GM18907 (cell line): ENCODE measurements around the gene PDAP1.
"Not testable (repeated sequence)": the region's sequence is repeated elsewhere in the genome, so short reads cannot be mapped to it uniquely, and the experiment has no call there.

Source experiments
- ATAC-seq: cut with Tn5 transposase; IDR thresholded peaks from one replicate; pipeline ENCODE4 v1.9.1; 2021; ENCODE audit warnings: mild to moderate bottlenecking, moderate library complexity; ENCODE audit not compliant: unreplicated experiment

PDAP1 gene

DNA sequence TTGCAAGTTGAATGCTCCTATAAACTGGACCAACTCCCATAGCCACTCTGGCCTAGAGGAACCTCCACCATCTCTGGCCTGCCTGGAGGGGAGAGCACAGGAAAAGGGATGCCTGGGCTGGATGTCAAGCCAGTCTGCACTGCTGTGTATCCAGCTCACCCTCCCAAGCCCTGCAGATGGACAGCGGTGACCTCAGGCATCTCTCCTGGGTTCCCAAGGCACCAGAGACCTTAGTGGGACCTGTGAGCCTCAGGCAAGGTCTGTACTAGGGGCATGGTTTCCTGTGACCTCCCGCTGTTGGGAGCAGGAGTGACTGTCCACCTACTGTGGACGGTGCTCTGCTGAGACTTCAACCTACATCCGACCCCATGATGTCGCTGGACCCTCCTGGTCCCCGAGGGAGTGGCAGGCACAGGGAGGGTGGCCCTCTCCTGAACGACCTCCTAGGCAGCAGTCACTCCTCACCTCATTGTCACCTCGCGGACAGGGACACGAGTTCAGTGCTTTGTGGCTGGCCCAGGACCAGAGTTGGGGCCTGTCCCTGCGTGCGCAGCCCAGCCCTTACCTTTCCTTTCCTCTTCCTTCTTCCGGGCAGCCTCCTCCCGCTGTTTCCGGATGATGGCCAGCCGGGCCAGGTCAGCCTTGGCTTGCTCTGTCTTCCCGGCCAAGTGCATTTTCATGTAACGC lies 11.0 kb downstream of the PDAP1 start:
- ATAC-seq, result no peak

DNA sequence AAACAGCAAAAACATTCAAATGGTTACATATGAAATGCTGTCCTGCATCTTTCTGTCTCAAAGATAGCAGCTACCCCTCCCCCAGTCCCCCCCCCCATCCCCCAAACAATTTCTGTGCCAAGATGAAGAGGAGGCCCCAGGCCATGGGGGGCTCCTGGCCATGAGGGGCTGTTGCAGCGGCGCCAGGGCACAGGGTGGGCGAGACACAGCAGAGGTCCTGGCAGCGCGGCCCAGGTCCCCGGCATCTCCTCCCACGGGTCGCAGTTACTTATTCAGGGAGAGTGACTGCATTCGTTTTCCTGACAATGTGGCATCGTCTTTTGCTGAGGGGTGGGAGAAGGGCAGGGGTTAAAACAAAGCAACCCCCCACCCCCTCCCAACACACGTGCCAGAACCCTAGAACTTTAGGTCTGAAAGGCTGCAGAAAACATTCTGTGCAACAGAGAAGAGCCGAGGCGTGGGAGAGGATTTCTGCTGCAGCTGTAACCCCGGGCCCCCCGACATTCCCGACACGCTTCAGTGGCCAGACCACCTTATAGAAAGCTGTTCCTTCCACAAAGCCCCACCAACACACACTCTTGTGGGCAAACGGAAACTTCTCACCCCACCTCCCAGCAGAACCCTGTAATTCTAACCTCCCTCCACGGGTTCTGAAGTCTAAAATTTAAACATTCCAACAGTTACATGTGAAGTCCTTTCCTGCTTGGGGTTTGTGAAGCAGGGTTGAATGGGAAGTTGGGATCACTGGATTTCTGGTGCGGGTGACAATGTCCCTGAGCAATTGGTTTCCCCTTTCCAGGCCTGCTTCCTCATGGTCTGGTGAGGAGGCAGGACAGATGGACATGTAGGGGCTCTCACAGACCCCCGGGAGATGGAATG lies 11.7 kb downstream of the PDAP1 start:
- no peak for ATAC-seq

DNA sequence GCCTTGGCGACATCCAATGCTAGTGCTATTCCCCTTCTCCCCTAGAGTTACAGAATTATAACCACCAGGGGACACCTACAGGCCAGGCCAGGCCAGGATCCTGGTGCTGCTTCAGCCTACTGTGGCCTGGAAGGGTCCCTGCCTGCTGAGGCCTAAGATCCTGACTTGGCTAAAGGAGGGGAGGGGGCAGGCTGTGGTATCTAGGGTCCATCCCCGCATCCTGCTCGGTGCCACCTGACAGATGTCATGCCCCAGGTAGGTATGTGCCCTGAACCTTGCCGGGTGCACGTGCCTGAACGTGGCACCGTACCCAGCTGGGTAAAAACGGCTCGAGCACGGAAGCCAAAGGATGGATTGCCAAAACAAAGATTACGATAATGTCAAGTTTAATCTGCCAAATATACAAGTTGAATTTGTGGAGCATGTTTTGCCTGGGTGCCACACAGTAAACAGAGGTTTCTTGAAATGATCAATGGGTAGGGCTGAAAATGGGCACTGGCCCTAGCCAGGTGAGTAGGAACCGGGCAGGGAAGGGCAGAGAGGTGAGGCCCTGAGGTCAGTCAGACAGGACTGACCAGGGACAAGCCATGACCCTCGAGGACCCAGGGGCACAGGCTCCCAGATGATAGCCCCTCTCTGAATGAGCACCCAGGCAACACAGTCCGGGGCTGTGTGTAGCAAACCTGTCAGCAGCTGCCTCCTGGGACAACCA lies 12.6 kb downstream of the PDAP1 start:
- ATAC-seq, result no peak

DNA sequence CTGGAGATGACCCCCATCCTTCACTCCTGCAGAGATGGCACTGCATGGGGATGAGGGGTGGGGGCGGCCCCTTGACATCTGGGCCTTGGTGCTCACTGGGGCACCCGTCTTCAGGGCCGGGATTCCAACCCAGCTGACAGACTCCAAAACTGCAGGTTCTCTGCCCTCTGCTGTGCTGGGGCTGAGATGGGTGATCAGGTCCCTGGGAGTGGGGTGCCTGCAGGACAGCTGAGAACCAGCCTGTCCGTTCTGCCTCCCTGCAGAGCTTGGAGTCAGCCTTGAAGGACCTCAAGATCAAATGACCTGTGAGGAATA lies 14.3 kb downstream of the PDAP1 start:
- ATAC-seq, result no peak

DNA sequence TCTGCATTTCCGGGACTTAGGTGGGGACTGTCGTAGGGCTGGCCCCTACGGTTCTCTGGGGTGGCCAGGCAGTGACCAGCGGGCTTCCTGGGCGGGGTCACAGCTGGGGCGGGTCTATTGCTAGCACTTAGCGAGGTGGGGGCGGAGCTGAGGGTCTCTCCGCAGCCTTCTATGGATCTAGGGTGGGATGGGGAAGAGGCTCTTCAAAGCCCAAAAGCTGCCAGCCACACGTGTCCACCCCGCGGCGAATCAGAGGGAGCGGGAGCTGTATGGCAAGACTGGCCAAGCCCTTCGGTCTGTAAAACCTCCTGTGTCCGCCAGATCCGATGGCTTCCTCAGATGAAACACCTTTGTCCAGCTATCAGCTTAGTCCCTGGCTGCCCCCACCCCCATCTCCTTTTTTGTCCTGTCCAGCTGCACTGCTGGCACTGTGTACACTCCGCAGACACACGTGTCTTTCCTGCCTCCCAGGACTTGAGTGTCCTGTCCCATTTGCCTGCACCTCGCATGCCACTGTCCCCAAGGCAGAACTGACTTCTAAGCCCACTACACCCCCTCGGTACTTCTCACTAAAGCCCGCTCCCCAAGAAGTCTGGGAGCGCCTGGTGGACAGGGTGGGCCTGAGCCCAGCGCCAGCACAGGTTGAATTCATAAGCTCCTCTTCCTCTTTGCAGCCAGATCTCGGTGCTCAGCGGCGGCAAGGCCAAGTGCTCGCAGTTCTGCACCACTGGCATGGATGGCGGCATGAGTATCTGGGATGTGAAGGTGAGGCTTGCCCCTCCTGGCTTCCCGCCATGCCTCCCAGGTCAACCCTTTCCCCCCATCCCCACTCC lies 14.8 kb downstream of the PDAP1 start:
- ATAC-seq, result no peak

DNA sequence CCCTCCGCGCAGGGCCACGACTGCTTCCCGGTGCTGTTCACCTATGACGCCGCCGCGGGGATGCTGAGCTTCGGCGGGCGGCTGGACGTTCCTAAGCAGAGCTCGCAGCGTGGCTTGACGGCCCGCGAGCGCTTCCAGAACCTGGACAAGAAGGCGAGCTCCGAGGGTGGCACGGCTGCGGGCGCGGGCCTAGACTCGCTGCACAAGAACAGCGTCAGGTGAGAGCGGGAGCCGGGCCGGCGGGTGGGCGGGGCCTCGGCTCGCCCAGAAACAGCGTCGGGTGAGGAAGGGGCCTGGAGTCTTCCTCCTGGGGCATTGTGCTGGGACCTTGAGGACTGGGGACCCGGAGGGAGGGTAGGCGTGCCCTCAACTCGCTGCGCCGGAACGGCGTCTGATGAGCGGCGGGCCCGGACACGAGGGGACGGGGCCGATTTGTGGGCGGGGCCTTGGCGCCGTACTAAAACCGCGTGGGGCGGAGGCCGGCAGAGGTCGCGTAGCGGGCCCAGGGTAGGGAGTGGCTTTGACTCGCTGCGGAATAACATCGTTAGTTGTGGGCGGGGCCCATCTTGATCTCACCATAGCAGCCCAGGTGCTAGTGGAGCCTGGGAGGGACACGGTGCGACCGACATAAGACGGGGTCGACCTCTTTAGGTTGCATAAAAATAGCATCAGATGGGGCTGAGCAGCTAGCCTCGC lies 15.6 kb downstream of the PDAP1 start:
- ATAC-seq, result no peak

DNA sequence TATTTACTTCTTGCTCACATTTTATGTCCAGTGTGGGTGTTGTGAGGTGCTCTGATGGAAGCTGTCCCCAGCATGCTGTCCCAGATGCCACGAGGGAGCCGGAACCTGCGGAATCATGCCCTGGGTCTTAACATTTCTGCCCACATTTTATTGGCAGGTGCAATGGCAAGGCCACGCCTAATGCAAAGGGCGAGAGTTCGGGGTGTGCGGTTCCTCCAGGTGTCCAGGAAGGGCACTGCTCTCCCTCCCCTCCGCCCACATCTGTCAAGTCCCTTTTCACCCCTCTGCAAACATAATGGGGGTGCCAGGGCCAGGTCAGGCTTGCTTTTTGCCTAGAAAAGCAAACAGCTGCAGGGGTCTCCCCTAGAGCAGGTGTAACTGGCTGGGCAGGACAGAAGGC lies 16.4 kb downstream of the PDAP1 start:
- ATAC-seq, result no peak

DNA sequence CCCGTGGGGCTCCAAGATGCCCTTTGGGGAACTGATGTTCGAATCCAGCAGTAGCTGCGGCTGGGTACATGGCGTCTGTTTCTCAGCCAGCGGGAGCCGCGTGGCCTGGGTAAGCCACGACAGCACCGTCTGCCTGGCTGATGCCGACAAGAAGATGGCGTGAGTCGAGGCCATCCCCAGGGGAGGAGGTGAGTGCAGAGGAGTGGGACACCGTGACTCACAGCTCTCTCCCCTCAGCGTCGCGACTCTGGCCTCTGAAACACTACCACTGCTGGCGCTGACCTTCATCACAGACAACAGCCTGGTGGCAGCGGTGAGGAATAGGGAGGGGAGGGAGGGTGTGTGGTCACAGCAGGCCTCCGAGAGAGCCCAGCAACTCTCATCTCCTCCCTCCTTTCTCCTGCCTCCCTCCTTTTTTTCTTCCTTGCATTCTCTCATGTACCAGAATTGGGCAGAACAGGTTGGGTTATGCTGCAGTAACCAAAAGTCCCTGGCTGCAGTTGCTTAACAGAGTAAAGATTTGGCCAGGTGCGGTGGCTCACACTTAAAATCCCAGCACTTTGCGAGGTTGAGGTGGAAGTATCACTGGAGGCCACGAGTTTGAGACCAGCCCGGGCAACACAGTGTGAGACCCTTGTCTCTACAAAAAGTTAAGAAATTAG lies 17.3 kb downstream of the PDAP1 start:
- no peak for ATAC-seq

DNA sequence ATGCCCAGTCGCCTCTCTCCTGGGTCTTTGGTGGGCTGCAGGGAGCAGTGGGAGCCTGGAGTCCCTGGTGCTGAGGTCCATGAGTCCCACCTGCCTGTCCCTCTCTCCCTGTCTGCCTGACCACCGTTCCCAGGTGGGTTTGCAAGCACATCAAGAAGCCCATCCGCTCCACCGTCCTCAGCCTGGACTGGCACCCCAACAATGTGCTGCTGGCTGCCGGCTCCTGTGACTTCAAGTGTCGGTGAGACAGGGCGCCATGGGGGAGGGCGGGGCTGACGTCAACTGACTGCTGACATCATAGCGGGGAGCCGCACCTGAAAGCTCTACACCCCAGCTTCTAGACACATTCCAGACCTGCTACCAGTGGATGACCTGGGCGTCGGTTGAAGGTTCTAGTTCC lies 18.6 kb downstream of the PDAP1 start:
- ATAC-seq, result no peak

DNA sequence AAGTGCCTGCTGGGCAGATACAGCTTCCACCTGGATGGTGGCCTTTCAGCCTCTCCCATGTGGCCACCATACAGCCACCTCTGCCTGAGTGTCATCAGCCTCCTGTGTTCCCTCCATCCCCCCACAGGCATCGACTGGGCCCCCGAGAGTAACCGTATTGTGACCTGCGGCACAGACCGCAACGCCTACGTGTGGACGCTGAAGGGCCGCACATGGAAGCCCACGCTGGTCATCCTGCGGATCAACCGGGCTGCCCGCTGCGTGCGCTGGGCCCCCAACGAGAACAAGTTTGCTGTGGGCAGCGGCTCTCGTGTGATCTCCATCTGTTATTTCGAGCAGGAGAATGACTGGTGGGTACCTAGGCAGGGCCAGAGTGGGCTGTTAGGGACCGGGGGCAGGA lies 20.5 kb downstream of the PDAP1 start:
- no peak for ATAC-seq

DNA sequence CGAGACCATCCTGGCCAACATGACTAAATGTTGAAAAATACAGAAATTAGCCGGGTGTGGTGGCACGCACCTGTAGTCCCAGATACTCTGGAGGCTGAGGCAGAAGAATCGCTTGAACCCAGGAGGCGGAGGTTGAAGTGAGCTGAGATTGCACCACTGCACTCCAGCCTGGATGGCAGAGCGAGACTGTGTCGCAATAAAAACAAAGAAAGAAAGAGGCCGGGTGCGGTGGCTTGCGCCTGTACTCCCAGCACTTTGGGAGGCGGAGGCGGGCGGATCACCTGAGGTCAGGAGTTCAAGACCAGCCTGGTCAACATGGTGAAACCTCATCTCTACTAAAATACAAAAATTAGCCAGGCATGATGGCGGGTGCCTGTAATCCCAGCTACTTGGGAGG lies 21.2 kb downstream of the PDAP1 start:
- not testable (repeated sequence) for ATAC-seq

DNA sequence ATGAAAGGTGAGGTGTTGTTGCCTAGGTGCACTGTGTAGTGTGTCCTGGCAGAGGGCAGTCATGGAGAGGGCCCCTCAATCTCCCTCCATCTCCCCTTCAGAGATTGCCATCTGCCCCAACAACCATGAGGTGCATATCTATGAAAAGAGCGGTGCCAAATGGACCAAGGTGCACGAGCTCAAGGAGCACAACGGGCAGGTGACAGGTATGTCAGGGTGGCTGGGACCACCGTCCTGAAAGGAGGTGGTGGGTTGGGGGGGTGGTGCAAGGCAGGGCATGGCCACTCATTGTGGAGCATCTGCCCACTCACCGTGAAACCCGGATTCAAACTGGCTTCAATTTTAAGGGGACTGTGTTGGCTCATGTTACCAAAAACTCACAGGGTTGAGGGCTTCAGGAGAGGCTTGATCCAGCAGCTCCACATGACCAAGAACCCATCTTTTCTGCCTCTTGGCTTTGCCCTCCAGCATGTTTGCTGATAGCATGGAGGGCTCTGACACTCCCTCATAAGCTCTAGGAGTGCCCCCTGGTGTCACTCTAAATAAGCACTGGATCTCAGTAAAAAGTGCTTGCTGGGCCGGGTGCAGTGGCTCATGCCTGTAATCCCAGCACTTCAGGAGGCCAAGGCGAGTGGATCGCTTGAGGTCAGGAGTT lies 21.7 kb downstream of the PDAP1 start:
- no peak for ATAC-seq

DNA sequence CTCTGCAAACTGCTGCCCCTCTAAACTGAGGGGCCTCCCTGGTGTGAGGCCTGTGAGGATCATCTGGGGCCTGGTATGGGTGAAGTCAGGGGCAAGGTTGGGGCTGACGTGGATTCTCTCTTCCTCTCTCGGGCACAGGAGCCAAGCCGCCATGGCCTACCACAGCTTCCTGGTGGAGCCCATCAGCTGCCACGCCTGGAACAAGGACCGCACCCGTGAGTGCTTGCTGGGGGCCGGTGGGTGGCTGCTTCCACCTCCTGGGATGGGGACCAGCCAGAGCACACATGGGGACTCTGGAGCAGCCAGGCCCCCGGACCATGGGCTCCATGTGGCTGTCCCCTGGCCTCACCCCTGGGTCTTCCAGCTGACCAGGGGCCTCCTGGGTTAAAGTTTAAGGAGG lies 22.8 kb downstream of the PDAP1 start:
- no peak for ATAC-seq

DNA sequence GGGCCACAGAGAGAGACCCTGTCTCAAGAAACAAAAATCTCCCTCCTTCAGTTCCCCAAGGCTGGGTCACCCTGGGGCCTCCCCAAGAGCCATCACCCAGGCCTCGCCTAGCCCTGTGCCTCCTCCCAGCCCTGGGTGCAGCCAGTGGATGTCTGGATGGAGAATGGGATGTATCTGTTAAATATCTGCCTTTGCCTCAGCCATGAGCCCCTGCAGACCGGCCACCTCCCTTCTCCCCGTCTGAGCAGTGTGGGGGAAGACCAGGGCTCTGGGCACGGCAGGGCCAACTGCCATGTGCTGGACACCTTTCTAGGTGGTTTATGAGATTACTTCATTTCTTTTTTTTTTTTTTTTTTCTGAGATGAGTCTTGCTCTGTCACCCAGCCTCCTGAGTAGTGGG lies 23.9 kb downstream of the PDAP1 start:
- ATAC-seq, result no peak

DNA sequence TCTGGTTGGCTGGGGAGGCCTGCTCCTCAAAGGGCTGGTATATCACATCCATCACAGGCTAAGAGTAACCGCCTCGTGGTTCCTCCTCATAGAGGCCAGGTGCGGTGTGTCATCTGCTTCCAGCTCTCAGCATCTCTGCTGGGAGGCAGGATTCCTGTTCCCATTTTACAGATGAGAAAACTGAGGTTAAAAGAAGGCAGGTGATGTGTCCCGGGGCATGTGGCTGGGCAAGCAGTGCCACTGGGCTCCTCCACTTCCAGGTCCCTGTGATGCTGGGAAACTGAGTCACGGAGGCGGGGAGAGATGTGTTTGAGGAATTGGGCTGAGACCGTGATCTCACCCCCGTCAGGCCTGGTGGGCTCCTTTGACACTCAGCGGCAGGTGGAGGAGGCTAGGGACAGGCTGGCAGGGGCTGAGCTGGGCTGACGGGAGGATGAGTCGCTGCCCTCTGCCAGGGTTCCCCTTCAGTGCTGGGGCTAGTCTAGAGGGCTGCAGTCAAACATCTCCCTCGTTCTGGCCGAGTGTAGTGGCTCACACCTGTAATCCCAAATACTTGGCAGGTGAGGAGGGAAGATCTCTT lies 24.5 kb downstream of the PDAP1 start:
- no peak for ATAC-seq

DNA sequence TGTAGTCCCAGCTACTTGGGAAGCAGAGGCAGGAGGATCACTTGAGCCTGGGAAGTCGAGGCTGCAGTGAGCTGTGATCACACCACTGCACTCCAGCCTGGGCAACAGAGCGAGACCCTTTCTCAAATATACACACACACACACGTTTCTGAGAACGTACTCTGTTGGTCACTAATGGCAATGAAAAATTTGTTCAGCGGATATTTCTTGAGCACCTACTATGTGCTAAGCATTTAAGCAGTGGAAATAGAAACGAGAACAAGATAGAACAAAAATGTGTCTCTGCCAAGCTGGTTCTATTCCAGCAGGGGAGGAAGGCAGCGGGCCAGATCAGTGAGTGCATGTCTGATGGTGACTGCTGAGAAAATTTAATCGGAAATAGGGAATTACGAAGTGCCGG lies 25.2 kb downstream of the PDAP1 start:
- no peak for ATAC-seq

DNA sequence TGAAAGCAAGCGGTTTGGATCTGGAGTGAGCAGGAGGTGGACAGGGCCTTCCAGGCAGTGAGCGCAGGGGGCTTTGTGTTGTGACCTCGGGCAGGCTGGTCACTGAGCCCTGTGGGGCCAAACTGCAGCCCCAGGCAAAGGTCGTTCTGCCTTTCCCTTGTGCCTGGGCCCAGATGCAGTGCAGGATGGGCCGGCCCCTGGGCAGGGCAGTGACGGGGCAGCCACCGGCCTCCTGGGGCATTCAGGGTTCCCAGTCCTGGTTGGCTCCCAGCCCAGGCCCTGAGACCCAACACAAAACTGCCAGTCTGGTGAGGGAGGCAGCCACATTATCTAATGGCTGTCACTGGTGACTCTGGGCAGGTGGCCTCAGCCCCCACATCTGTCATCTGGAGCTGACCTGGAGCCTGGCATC lies 26.7 kb downstream of the PDAP1 start:
- ATAC-seq, result no peak

DNA sequence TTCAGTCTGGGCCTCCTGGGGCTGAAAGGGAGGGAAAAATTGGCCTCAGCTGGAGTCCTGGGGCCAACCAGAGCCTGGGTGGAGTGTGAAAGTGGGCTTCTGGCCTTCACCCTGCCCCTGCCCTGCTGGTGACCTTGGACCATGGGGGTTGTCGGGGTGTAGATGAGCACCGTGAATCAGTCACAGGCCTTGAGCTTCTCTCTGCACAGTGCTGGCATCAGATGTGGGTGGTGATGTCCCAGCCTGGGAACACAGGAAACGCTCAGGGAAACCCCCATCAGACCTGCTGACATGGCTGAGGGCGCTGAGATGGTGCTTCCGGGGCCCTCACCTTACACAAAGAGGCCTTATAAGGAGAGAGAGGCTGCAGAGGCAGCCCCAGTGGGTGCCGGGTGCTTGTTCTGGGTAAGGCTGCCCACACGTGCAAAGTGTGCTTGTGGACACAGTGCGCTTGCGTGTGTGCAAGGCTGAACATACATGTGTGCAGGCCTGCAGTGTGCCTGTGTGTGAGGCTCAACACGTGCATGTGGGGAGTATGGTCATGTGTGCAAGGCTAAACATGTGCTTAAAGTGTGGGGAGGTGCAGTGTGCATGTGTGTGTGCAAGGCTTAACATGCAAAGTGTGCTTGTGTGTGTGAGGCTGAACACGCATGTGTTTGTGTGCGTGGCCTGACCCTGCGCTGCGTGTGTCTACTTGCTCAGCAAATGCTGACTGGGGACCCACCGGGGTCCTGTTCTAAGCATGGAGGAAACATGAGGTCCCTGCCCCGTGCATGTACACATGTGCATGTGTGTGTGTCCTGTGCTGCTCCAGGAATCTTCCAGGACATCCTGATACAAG lies 27.4 kb downstream of the PDAP1 start:
- peak; percentile 85 for ATAC-seq
